GM23338 (cell line): Measurements from ENCODE around the gene SND1. TPM values are rescaled to one million over a fixed set of nuclear protein-coding genes. Genes with fewer than 3 reads are reported as not detected.
A peak's percentile ranks its signal among the peaks of the same experiment; 100 is the strongest.

Source experiments
- ATAC-seq: fragments of 200-7000 bp; cut with Tn5 transposase; 3 replicates; pipeline ENCODE4 v1.9.1; 2020
- DNase-seq: peaks from one replicate; pipeline ENCODE4 v3.0.0-alpha.2; 2015; ENCODE audit warnings: low spot score
- H2AFZ ChIP-seq: fragments of 200-600 bp; sonication (generic); 2 replicates; pipeline ENCODE4 v1.8.0; 2016; ENCODE audit warnings: antibody characterized with exemption, mild to moderate bottlenecking, moderate library complexity
- H3F3A ChIP-seq: fragments of 200-600 bp; sonication (generic); replicated peaks from 2 replicates; pipeline ENCODE4 v1.8.0; 2017; ENCODE audit warnings: antibody characterized with exemption, mixed run types, low read depth
- H3K27ac ChIP-seq: fragments of 200-600 bp; sonication (generic); 2 replicates; pipeline ENCODE4 v1.6.1; 2016; ENCODE audit warnings: low read depth
- H3K27me3 ChIP-seq: fragments of 200-600 bp; sonication (generic); 2 replicates; pipeline ENCODE4 v1.8.0; 2016; ENCODE audit warnings: mild to moderate bottlenecking, mixed run types, moderate library complexity; ENCODE audit not compliant: insufficient read depth
- H3K36me3 ChIP-seq: fragments of 200-600 bp; sonication (generic); 2 replicates; pipeline ENCODE4 v1.8.0; 2016; ENCODE audit warnings: mild to moderate bottlenecking; ENCODE audit not compliant: insufficient read depth
- H3K4me1 ChIP-seq: fragments of 200-600 bp; sonication (generic); 2 replicates; pipeline ENCODE4 v1.8.0; 2016; ENCODE audit warnings: mild to moderate bottlenecking, moderate library complexity; ENCODE audit not compliant: insufficient read depth
- H3K4me2 ChIP-seq: fragments of 200-600 bp; sonication (generic); 2 replicates; pipeline ENCODE4 v1.7.1; 2017; ENCODE audit warnings: mixed run types
- H3K4me3 ChIP-seq: fragments of 200-600 bp; sonication (generic); 2 replicates; pipeline ENCODE4 v1.6.1; 2016; ENCODE audit warnings: mixed run types
- H3K79me2 ChIP-seq: fragments of 200-600 bp; sonication (generic); replicated peaks from 2 replicates; pipeline ENCODE4 v1.8.0; 2017; ENCODE audit warnings: mild to moderate bottlenecking; ENCODE audit not compliant: insufficient read depth
- H3K9me2 ChIP-seq: fragments of 200-600 bp; sonication (generic); 2 replicates; pipeline ENCODE4 v1.8.0; 2017; ENCODE audit not compliant: insufficient read depth
- H4K20me1 ChIP-seq: fragments of 200-600 bp; sonication (generic); replicated peaks from 2 replicates; pipeline ENCODE4 v1.8.0; 2017; ENCODE audit warnings: mild to moderate bottlenecking; ENCODE audit not compliant: insufficient read depth
- H3K27ac Mint-ChIP-seq: 2 replicates; pipeline ENCODE4 v1.8.0; 2020; ENCODE audit warnings: inconsistent platforms, mild to moderate bottlenecking, moderate library complexity, mixed read lengths
- H3K27me3 Mint-ChIP-seq: 3 replicates; pipeline ENCODE4 v1.8.0; 2022; ENCODE audit warnings: low read depth, mild to moderate bottlenecking, moderate library complexity, mixed read lengths, inconsistent platforms; ENCODE audit not compliant: insufficient read depth, poor library complexity
- H3K36me3 Mint-ChIP-seq: 3 replicates; pipeline ENCODE4 v1.8.0; 2021; ENCODE audit warnings: low read depth, mild to moderate bottlenecking, inconsistent platforms, moderate library complexity, mixed read lengths
- H3K4me1 Mint-ChIP-seq: 3 replicates; pipeline ENCODE4 v1.8.0; 2020; ENCODE audit warnings: mild to moderate bottlenecking, inconsistent platforms, mixed read lengths
- H3K4me3 Mint-ChIP-seq: 3 replicates; pipeline ENCODE4 v1.8.0; 2021; ENCODE audit warnings: moderate library complexity, mild to moderate bottlenecking, inconsistent platforms, mixed read lengths
- H3K9me3 Mint-ChIP-seq: 3 replicates; pipeline ENCODE4 v1.8.0; 2020; ENCODE audit warnings: moderate library complexity, mild to moderate bottlenecking, inconsistent platforms, mixed read lengths
- CREB1 ChIP-seq: fragments of 250-450 bp; sonication (Bioruptor Pico); IDR thresholded peaks from 2 replicates; pipeline ENCODE4 v1.5.0; 2020; ENCODE audit warnings: low read depth, mild to moderate bottlenecking, moderate library complexity
- EZH2 ChIP-seq: fragments of 200-600 bp; sonication (generic); IDR thresholded peaks from one replicate; pipeline ENCODE4 v1.8.0; 2017; ENCODE audit warnings: antibody characterized with exemption, mild to moderate bottlenecking, low read depth; ENCODE audit not compliant: unreplicated experiment
- EZH2phosphoT487 ChIP-seq: fragments of 200-600 bp; sonication (generic); IDR thresholded peaks from one replicate; pipeline ENCODE4 v1.8.1; 2018; ENCODE audit warnings: antibody characterized with exemption; ENCODE audit not compliant: unreplicated experiment
- JUNB ChIP-seq: IDR thresholded peaks from one replicate; pipeline ENCODE4 v1.6.1; 2016; ENCODE audit warnings: antibody characterized with exemption; ENCODE audit not compliant: unreplicated experiment
- NANOG ChIP-seq: IDR thresholded peaks from 2 replicates; pipeline ENCODE4 v1.6.1; 2016; ENCODE audit warnings: antibody characterized with exemption, borderline replicate concordance
- POLR2AphosphoS5 ChIP-seq: IDR thresholded peaks from 2 replicates; pipeline ENCODE4 v1.6.1; 2016; ENCODE audit warnings: antibody characterized with exemption, low read depth
- STAT1 ChIP-seq: IDR thresholded peaks from one replicate; pipeline ENCODE4 v1.6.1; 2016; ENCODE audit warnings: antibody characterized with exemption; ENCODE audit not compliant: unreplicated experiment
- ZNF114 ChIP-seq: fragments of 250-450 bp; sonication (Bioruptor Pico); IDR thresholded peaks from 2 replicates; pipeline ENCODE4 v1.5.0; 2020; ENCODE audit warnings: mild to moderate bottlenecking, moderate library complexity
- ZNF331 ChIP-seq: fragments of 250-450 bp; sonication (Bioruptor Pico); IDR thresholded peaks from 2 replicates; pipeline ENCODE4 v1.5.0; 2020; ENCODE audit warnings: low read depth, mild to moderate bottlenecking, moderate library complexity
- polyA plus RNA-seq: library from polyadenylated mRNA; unstranded; fragments of >200 nt; fragmentation: Nextera tagmentation; extraction: Ambion mirVana; gene quantifications from 2 replicates; pipeline ENCODE4 v1.2.1, GENCODE V29; 2016
- total RNA-seq: library from RNA; depleted of rRNA; stranded (reverse); fragments of >200 nt; shearing (Covaris generic); gene quantifications from 2 replicates; pipeline ENCODE4 v1.2.3, GENCODE V29; 2014
- TF ChIP-seq, protein P1 (sequence below): IDR thresholded peaks from one replicate; pipeline ENCODE4 v1.6.1; 2018; ENCODE audit warnings: antibody characterized with exemption; ENCODE audit not compliant: unreplicated experiment
- TF ChIP-seq, protein P2 (sequence below): IDR thresholded peaks from 2 replicates; pipeline ENCODE4 v1.6.1; 2016; ENCODE audit warnings: antibody characterized with exemption
- TF ChIP-seq, protein P3 (sequence below): fragments of 250-450 bp; sonication (Bioruptor Pico); IDR thresholded peaks from 2 replicates; pipeline ENCODE4 v1.5.0; 2020; ENCODE audit warnings: mild to moderate bottlenecking, moderate library complexity
- TF ChIP-seq, protein P4 (sequence below), 2 experiments: fragments of 200-600 bp in 1 of 2; sonication (generic) in 1 of 2; conservative IDR thresholded peaks; 2 replicates each; pipeline versions ENCODE4 v1.5.1 to v1.6.1; 2016 to 2017; ENCODE audit warnings: antibody characterized with exemption in 2 of 2, low read depth in 2 of 2, mild to moderate bottlenecking in 2 of 2, moderate library complexity in 1 of 2

SND1 gene
- total and polyA plus RNA-seq, 2 experiments from 2014 or later = 107 to 254 TPM

DNA sequence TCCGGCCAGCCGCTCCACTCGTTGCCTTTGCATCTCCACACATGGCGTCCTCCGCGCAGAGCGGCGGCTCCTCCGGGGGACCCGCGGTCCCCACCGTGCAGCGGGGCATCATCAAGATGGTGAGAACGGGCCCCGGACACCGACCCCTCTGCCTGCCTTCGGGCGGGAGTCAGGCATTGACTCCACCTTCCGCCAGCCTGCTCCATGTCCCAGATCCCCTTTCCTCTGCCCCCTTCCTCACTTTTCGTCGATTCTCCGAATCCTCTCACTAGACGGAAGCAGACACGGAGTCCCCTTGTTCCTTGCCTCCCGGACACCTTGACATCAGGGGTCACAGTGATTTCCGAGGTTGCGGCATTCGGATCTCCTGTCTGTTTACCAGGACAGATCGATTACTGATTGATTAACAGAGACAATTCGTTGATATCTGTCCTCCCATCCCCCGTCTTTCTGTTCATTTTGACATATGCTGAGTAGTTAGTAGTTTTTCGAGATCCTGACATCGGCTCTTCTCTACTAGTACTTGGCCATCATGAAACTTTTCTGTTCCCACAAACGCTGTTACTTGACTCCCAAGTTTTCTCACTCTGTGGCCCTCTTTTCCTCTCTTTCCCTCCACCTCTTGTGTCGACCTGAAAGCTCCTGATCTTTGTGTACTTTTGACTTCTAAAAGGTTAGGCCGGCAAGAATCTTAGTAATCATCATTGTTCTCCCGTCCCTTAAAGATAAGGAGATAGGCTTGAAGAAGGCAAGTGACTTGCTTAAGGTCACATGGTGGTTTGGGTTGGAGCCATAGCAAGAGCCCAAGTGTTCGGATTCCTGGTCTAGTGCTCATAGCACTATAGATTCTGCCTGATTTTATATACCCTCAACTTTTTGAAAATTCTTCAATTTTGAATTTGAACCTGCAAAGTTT lies 597 bp downstream of the SND1 start:
- H3K9me2 ChIP-seq = no peaks in the 10 kb centered on the region
- peaks cover 55% of the 10 kb centered on the region for H3K79me2 ChIP-seq
- DNase-seq (peak; percentile 40), ATAC-seq (peak; percentile 13)
- H3K27ac ChIP-seq = peak overlapping the region; percentile 90
- Mint-ChIP-seq H3K27ac (peak overlapping the region; percentile 97), H3K9me3 (no peaks in the 10 kb centered on the region; the same call in 2 of the 3 replicates), H3K4me1 (peaks cover 37% of the 10 kb centered on the region), H3K4me3 (no peak overlapping the region; the same call in 1 of the 3 replicates), H3K27me3 (peaks cover 4% of the 10 kb centered on the region), H3K36me3 (peaks cover 17% of the 10 kb centered on the region)
- peaks cover 43% of the 10 kb centered on the region for H4K20me1 ChIP-seq
- H3K4me2 ChIP-seq = peak overlapping the region; percentile 85
- peak overlapping the region; percentile 88 for H3K4me3 ChIP-seq
- H2AFZ ChIP-seq = peak overlapping the region; percentile 4; the same call in 1 of the 2 replicates
- TF ChIP-seq, protein P1, sequence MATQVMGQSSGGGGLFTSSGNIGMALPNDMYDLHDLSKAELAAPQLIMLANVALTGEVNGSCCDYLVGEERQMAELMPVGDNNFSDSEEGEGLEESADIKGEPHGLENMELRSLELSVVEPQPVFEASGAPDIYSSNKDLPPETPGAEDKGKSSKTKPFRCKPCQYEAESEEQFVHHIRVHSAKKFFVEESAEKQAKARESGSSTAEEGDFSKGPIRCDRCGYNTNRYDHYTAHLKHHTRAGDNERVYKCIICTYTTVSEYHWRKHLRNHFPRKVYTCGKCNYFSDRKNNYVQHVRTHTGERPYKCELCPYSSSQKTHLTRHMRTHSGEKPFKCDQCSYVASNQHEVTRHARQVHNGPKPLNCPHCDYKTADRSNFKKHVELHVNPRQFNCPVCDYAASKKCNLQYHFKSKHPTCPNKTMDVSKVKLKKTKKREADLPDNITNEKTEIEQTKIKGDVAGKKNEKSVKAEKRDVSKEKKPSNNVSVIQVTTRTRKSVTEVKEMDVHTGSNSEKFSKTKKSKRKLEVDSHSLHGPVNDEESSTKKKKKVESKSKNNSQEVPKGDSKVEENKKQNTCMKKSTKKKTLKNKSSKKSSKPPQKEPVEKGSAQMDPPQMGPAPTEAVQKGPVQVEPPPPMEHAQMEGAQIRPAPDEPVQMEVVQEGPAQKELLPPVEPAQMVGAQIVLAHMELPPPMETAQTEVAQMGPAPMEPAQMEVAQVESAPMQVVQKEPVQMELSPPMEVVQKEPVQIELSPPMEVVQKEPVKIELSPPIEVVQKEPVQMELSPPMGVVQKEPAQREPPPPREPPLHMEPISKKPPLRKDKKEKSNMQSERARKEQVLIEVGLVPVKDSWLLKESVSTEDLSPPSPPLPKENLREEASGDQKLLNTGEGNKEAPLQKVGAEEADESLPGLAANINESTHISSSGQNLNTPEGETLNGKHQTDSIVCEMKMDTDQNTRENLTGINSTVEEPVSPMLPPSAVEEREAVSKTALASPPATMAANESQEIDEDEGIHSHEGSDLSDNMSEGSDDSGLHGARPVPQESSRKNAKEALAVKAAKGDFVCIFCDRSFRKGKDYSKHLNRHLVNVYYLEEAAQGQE = no peak
- no peak for TF ChIP-seq STAT1
- TF ChIP-seq ZNF331 = no peak
- TF ChIP-seq NANOG = no peak
- no peak for TF ChIP-seq EZH2
- TF ChIP-seq, protein P2, sequence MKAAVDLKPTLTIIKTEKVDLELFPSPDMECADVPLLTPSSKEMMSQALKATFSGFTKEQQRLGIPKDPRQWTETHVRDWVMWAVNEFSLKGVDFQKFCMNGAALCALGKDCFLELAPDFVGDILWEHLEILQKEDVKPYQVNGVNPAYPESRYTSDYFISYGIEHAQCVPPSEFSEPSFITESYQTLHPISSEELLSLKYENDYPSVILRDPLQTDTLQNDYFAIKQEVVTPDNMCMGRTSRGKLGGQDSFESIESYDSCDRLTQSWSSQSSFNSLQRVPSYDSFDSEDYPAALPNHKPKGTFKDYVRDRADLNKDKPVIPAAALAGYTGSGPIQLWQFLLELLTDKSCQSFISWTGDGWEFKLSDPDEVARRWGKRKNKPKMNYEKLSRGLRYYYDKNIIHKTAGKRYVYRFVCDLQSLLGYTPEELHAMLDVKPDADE = no peak
- TF ChIP-seq CREB1 (CRISPR knock-in tag) = no peak
- TF ChIP-seq POLR2AphosphoS5 = no peak
- TF ChIP-seq, protein P3, sequence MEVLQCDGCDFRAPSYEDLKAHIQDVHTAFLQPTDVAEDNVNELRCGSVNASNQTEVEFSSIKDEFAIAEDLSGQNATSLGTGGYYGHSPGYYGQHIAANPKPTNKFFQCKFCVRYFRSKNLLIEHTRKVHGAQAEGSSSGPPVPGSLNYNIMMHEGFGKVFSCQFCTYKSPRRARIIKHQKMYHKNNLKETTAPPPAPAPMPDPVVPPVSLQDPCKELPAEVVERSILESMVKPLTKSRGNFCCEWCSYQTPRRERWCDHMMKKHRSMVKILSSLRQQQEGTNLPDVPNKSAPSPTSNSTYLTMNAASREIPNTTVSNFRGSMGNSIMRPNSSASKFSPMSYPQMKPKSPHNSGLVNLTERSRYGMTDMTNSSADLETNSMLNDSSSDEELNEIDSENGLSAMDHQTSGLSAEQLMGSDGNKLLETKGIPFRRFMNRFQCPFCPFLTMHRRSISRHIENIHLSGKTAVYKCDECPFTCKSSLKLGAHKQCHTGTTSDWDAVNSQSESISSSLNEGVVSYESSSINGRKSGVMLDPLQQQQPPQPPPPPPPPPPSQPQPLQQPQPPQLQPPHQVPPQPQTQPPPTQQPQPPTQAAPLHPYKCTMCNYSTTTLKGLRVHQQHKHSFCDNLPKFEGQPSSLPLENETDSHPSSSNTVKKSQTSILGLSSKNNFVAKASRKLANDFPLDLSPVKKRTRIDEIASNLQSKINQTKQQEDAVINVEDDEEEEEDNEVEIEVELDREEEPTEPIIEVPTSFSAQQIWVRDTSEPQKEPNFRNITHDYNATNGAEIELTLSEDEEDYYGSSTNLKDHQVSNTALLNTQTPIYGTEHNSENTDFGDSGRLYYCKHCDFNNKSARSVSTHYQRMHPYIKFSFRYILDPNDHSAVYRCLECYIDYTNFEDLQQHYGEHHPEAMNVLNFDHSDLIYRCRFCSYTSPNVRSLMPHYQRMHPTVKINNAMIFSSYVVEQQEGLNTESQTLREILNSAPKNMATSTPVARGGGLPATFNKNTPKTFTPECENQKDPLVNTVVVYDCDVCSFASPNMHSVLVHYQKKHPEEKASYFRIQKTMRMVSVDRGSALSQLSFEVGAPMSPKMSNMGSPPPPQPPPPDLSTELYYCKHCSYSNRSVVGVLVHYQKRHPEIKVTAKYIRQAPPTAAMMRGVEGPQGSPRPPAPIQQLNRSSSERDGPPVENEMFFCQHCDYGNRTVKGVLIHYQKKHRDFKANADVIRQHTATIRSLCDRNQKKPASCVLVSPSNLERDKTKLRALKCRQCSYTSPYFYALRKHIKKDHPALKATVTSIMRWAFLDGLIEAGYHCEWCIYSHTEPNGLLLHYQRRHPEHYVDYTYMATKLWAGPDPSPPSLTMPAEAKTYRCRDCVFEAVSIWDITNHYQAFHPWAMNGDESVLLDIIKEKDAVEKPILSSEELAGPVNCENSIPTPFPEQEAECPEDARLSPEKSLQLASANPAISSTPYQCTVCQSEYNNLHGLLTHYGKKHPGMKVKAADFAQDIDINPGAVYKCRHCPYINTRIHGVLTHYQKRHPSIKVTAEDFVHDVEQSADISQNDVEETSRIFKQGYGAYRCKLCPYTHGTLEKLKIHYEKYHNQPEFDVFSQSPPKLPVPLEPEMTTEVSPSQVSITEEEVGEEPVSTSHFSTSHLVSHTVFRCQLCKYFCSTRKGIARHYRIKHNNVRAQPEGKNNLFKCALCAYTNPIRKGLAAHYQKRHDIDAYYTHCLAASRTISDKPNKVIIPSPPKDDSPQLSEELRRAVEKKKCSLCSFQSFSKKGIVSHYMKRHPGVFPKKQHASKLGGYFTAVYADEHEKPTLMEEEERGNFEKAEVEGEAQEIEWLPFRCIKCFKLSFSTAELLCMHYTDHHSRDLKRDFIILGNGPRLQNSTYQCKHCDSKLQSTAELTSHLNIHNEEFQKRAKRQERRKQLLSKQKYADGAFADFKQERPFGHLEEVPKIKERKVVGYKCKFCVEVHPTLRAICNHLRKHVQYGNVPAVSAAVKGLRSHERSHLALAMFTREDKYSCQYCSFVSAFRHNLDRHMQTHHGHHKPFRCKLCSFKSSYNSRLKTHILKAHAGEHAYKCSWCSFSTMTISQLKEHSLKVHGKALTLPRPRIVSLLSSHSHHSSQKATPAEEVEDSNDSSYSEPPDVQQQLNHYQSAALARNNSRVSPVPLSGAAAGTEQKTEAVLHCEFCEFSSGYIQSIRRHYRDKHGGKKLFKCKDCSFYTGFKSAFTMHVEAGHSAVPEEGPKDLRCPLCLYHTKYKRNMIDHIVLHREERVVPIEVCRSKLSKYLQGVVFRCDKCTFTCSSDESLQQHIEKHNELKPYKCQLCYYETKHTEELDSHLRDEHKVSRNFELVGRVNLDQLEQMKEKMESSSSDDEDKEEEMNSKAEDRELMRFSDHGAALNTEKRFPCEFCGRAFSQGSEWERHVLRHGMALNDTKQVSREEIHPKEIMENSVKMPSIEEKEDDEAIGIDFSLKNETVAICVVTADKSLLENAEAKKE (CRISPR knock-in tag) = no peak
- no peak for TF ChIP-seq ZNF114
- TF ChIP-seq EZH2phosphoT487 = no peak
- TF ChIP-seq, protein P4, sequence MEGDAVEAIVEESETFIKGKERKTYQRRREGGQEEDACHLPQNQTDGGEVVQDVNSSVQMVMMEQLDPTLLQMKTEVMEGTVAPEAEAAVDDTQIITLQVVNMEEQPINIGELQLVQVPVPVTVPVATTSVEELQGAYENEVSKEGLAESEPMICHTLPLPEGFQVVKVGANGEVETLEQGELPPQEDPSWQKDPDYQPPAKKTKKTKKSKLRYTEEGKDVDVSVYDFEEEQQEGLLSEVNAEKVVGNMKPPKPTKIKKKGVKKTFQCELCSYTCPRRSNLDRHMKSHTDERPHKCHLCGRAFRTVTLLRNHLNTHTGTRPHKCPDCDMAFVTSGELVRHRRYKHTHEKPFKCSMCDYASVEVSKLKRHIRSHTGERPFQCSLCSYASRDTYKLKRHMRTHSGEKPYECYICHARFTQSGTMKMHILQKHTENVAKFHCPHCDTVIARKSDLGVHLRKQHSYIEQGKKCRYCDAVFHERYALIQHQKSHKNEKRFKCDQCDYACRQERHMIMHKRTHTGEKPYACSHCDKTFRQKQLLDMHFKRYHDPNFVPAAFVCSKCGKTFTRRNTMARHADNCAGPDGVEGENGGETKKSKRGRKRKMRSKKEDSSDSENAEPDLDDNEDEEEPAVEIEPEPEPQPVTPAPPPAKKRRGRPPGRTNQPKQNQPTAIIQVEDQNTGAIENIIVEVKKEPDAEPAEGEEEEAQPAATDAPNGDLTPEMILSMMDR (conservative IDR thresholded peaks at IDR 0.05; ENCODE audit: low read depth in 2 of 2) = no peak
- no peak for TF ChIP-seq JUNB
- no peaks in the 10 kb centered on the region for H3K36me3 ChIP-seq
- H3K27me3 ChIP-seq = no peaks in the 10 kb centered on the region
- peaks cover 41% of the 10 kb centered on the region for H3K4me1 ChIP-seq
- H3F3A ChIP-seq = no peaks in the 10 kb centered on the region
